Measurements from ENCODE around the gene MMEL1. TPM values are rescaled to one million over a fixed set of nuclear protein-coding genes. Genes with fewer than 3 reads are reported as not detected.

The MMEL1 gene
- total RNA-seq, 1 experiment from 2014 or later, result not detected

- no peak for TF ChIP-seq AFF4 (CRISPR knock-in tag; IDR thresholded peaks at IDR 0.05; ENCODE audit: borderline replicate concordance)
- TF ChIP-seq, protein P1, sequence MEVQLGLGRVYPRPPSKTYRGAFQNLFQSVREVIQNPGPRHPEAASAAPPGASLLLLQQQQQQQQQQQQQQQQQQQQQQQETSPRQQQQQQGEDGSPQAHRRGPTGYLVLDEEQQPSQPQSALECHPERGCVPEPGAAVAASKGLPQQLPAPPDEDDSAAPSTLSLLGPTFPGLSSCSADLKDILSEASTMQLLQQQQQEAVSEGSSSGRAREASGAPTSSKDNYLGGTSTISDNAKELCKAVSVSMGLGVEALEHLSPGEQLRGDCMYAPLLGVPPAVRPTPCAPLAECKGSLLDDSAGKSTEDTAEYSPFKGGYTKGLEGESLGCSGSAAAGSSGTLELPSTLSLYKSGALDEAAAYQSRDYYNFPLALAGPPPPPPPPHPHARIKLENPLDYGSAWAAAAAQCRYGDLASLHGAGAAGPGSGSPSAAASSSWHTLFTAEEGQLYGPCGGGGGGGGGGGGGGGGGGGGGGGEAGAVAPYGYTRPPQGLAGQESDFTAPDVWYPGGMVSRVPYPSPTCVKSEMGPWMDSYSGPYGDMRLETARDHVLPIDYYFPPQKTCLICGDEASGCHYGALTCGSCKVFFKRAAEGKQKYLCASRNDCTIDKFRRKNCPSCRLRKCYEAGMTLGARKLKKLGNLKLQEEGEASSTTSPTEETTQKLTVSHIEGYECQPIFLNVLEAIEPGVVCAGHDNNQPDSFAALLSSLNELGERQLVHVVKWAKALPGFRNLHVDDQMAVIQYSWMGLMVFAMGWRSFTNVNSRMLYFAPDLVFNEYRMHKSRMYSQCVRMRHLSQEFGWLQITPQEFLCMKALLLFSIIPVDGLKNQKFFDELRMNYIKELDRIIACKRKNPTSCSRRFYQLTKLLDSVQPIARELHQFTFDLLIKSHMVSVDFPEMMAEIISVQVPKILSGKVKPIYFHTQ (CRISPR knock-in tag; IDR thresholded peaks at IDR 0.05), result no peak
Measured at GRCh38 chr1:2588661-2589430, 44.0 kb downstream of the MMEL1 start (continued).

DNA sequence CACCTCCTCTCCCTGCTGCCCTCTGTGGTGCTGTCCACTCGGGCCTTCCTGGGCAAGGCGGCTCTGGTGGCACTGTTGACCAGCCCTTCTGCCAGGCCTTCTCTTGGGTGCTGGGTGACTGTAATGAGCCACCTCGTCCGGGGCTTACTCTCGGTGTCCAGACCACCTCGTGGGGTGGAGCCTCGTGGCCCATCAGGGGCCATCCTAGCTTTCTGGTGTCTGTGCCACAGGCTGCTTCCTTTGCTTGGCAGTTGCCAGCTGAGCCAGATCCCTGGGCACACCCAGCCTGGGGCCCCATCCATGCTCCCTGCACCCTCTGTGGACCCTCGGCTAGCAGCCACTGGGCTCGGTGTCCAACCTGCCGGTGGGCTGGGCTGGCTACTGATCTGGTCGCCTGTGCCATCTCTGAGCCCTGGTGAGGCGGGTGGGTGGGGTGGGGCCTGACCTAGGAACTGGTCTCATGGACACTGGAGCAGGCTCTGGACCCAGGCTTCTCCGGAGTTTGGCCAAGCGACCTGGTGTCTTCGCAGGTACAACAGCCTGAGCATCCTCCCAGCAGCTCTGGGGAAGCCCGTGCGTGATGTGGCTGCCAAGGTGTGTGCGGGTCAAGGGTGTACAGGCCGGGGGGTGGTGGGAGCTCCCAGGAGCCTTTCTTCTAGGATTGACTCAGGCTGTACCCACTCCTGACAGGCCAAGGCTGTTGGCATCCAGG lies 44.8 kb downstream of the MMEL1 start:
- H3K36me3 Mint-ChIP-seq, result peaks cover 15% of the 10 kb centered on the region
- H3K4me1 Mint-ChIP-seq, result peaks cover 19% of the 10 kb centered on the region
- H3K4me3 Mint-ChIP-seq, result peak overlapping the region; percentile 77
- CTCF ChIA-PET, result interaction anchor here (0.6 to 0.9 kb wide), 2 partner anchors 39 to 1003 kb away, joined by 3 to 4 read pairs; no protein-coding TSS in a partner anchor
- H3K27ac Mint-ChIP-seq, result no peak overlapping the region
- DNase-seq (ENCODE audit: low spot score) (no peak), ATAC-seq (no peak)
- POLR2A ChIA-PET, result no interaction called here
- TF ChIP-seq TEAD4 (CRISPR knock-in tag; IDR thresholded peaks at IDR 0.05), result no peak
- peaks cover 6% of the 10 kb centered on the region for H3K27me3 Mint-ChIP-seq (ENCODE audit: low read depth)
- peaks cover 12% of the 10 kb centered on the region for H3K9me3 Mint-ChIP-seq

GRCh38 chr1:2587071-2587859 lies 45.6 kb downstream of the MMEL1 start:
- Mint-ChIP-seq H3K27ac (no peak overlapping the region), H3K27me3 (ENCODE audit: low read depth) (peaks cover 6% of the 10 kb centered on the region), H3K9me3 (peaks cover 9% of the 10 kb centered on the region), H3K4me1 (peaks cover 19% of the 10 kb centered on the region), H3K4me3 (peak overlapping the region; percentile 77), H3K36me3 (peaks cover 15% of the 10 kb centered on the region)
- CTCF ChIA-PET, result interaction anchor here (0.6 to 1.0 kb wide), 3 partner anchors 39 to 1004 kb away, joined by 3 to 4 read pairs (median 3); no protein-coding TSS in a partner anchor
- POLR2A ChIA-PET, result no interaction called here
- ATAC-seq (peak; percentile 3), DNase-seq (ENCODE audit: low spot score) (peak; percentile 39)
- no peak for TF ChIP-seq ZNF121 (CRISPR knock-in tag; IDR thresholded peaks at IDR 0.05)
- no peak for TF ChIP-seq CBFB (CRISPR knock-in tag; IDR thresholded peaks at IDR 0.05; ENCODE audit: low read depth)
- TF ChIP-seq HMGXB4 (CRISPR knock-in tag; IDR thresholded peaks at IDR 0.05), result 0 out of 2 replicates have a peak, but pooled peaks have one; percentile 51
- TF ChIP-seq, protein P2, sequence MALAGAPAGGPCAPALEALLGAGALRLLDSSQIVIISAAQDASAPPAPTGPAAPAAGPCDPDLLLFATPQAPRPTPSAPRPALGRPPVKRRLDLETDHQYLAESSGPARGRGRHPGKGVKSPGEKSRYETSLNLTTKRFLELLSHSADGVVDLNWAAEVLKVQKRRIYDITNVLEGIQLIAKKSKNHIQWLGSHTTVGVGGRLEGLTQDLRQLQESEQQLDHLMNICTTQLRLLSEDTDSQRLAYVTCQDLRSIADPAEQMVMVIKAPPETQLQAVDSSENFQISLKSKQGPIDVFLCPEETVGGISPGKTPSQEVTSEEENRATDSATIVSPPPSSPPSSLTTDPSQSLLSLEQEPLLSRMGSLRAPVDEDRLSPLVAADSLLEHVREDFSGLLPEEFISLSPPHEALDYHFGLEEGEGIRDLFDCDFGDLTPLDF (CRISPR knock-in tag; IDR thresholded peaks at IDR 0.05), result 0 out of 2 replicates have a peak, but pooled peaks have one; percentile 38
- TF ChIP-seq PRRX2 (CRISPR knock-in tag; IDR thresholded peaks at IDR 0.05), result no peak
- TF ChIP-seq ATF2 (CRISPR knock-in tag; IDR thresholded peaks at IDR 0.05; ENCODE audit: borderline replicate concordance, low read depth), result no peak
- no peak for TF ChIP-seq OVOL2 (CRISPR knock-in tag; IDR thresholded peaks at IDR 0.05; ENCODE audit: borderline replicate concordance)
- TF ChIP-seq ZNF671 (CRISPR knock-in tag; IDR thresholded peaks at IDR 0.05), result no peak
